SK-N-MC (cell line): ENCODE measurements around the gene PLXNC1.

Experiments used
- DNase-seq: peaks from one replicate; pipeline ENCODE4 v3.0.0-alpha.2; 2011; ENCODE audit warnings: low read depth, low spot score
- H3K27ac ChIP-seq: fragments of 200-600 bp; sonication (generic); 2 replicates; pipeline ENCODE4 v1.5.1; 2016; ENCODE audit warnings: mixed run types
- H3K36me3 ChIP-seq: fragments of 200-600 bp; sonication (generic); 2 replicates; pipeline ENCODE4 v1.6.1; 2017; ENCODE audit warnings: antibody characterized with exemption, low read length, mixed read lengths; ENCODE audit not compliant: insufficient read depth
- H3K4me3 ChIP-seq: fragments of 200-600 bp; sonication (generic); 2 replicates; pipeline ENCODE4 v1.5.1; 2016
- H3K9ac ChIP-seq: fragments of 200-600 bp; sonication (generic); 2 replicates; pipeline ENCODE4 v1.8.0; 2017; ENCODE audit warnings: mixed run types, mixed read lengths; ENCODE audit not compliant: insufficient read length
- H3K9me3 ChIP-seq: fragments of 200-600 bp; sonication (generic); 2 replicates; pipeline ENCODE4 v1.6.1; 2017; ENCODE audit warnings: low read depth, mild to moderate bottlenecking, antibody characterized with exemption, low read length, moderate library complexity, mixed read lengths
- EZH2 ChIP-seq: fragments of 200-600 bp; sonication (generic); IDR thresholded peaks from one replicate; pipeline ENCODE4 v1.6.1; 2017; ENCODE audit warnings: antibody characterized with exemption
- FOXP2 ChIP-seq: optimal IDR thresholded peaks from 2 replicates; pipeline ENCODE3; 2011; ENCODE audit warnings: mild to moderate bottlenecking, moderate library complexity; ENCODE audit not compliant: insufficient read depth; ENCODE audit errors: extremely low read length, control extremely low read depth
- POLR2AphosphoS5 ChIP-seq: IDR thresholded peaks from 2 replicates; pipeline ENCODE4 v1.6.1; 2012; ENCODE audit warnings: mild to moderate bottlenecking, low read depth, low read length, borderline replicate concordance

PLXNC1 gene

DNA sequence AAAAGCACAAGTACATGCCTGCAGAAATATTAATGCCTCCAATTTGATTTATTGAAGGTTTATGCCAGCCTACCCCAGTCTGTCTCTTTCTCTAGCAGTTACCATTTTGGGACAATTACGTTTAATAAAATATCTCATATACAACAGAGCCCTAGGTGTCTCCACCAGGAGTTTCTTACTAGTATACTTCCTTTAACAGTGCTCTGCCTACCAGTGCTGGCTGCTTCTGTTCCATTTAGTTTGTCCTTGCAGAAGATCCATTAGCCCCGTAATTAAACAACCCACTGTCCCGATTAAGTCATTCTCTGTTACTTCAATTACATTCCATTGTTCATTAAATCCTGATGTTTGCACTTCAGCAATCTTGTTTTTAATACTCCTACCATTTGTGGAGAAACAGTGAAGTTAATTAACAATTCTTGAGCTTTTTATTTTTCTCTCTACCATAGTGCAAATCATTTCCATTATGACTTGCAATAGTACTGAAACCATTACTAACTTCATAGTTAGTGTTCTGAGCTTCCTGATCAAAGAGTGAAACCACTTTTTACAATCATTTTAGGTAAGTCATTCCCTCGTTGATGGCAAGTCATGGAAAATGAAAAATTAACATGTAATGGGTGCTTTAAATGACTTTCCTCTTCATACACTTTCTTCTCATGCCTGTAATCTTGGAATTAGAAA, 121.1 kb downstream of the PLXNC1 start:
- H3K27ac ChIP-seq, result no peak overlapping the region
- no peaks in the 10 kb centered on the region for H3K36me3 ChIP-seq
- no peak overlapping the region for H3K9ac ChIP-seq
- H3K9me3 ChIP-seq, result no peaks in the 10 kb centered on the region
- TF ChIP-seq POLR2AphosphoS5 (no peak), FOXP2 (no peak), EZH2 (no peak)
- no peak overlapping the region for H3K4me3 ChIP-seq
- no peak for DNase-seq

DNA sequence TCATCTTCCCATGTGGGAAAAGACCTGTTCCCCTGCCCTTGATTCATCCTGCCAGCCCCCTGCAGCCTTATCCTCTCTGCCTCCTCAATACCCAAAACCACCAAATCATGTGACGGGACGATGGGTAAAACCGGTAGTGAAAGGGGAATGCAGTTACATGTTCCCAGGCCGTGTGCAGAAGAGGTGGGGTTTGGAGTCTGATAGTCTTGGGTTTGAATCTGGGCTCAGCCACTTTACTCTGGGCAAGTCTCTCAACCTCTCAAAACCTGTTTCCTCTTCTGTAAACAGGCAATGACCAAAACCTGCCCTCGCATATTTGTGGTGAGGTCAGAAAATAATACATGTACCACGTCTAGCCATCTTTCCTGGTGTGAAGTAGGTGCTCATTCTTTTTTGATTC, 123.0 kb downstream of the PLXNC1 start:
- no peak overlapping the region for H3K9ac ChIP-seq
- H3K4me3 ChIP-seq, result no peak overlapping the region
- H3K36me3 ChIP-seq, result no peaks in the 10 kb centered on the region
- no peak overlapping the region for H3K27ac ChIP-seq
- no peak for DNase-seq
- no peaks in the 10 kb centered on the region for H3K9me3 ChIP-seq
- TF ChIP-seq FOXP2 (no peak), EZH2 (no peak), POLR2AphosphoS5 (no peak)

- no peak for DNase-seq
- Histone ChIP-seq H3K4me3 (no peak overlapping the region), H3K36me3 (no peaks in the 10 kb centered on the region), H3K9me3 (no peaks in the 10 kb centered on the region), H3K9ac (no peak overlapping the region), H3K27ac (no peak overlapping the region)
- TF ChIP-seq EZH2, result no peak
- TF ChIP-seq POLR2AphosphoS5, result no peak
- no peak for TF ChIP-seq FOXP2
These were observed 123.9 kb downstream of the PLXNC1 start for GRCh38 chr12:94272280-94272679.

- Histone ChIP-seq H3K9ac (no peak overlapping the region), H3K27ac (no peak overlapping the region), H3K4me3 (no peak overlapping the region), H3K36me3 (no peaks in the 10 kb centered on the region), H3K9me3 (no peaks in the 10 kb centered on the region)
- TF ChIP-seq POLR2AphosphoS5 (no peak), EZH2 (no peak), FOXP2 (no peak)
- no peak for DNase-seq
These were observed 124.9 kb downstream of the PLXNC1 start for GRCh38 chr12:94273272-94273671.

DNA sequence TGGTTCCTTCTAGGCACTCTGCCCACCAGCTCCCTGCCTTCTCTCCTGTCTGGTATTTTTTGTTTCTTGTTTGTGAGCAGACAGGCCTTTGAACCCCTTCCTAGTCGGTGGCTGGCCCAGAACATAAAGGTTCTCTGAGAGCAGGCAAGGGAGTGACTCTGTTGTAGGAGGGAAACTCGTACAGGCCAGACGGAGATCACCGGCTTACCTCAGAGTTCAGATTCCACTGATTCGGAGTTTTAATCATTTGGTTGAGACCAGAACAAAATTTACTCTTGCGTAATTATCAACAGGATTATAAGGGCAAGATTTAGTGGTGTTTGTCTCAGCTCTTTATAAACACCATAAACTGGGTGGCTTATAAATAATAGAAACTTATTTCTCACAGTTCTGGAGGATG, 128.3 kb downstream of the PLXNC1 start:
- TF ChIP-seq POLR2AphosphoS5 (no peak), EZH2 (no peak), FOXP2 (no peak)
- no peak overlapping the region for H3K4me3 ChIP-seq
- DNase-seq, result no peak
- H3K9ac ChIP-seq, result no peak overlapping the region
- H3K9me3 ChIP-seq, result no peaks in the 10 kb centered on the region
- no peaks in the 10 kb centered on the region for H3K36me3 ChIP-seq
- no peak overlapping the region for H3K27ac ChIP-seq

DNA sequence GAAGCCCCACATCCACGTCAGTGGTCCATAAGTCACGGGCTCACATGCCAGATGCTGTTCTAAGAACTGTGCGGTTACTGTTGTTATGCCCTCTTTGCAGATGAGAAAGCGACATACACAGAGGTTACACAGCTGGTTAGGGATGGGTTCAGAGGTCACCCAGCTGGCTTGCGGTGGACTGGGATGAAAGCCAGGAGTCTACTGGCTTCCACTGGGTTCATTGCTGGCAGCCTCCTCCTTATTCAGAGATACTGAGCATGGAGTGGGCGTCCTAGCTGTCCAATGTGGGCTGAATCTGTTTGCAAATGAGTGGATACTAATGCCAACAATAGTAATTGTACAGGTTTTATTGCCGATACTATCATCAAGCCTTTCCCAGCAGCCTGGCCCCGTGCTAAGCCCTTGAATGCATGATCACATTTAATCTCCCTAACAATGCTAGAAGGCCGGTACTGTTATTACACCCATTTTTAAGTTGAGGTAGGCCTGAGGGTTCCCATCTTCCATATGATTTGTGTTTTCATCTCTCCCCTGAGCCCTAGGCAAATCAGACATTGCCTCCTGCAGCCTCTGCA, 129.1 kb downstream of the PLXNC1 start:
- H3K4me3 ChIP-seq, result no peak overlapping the region
- H3K27ac ChIP-seq, result no peak overlapping the region
- no peaks in the 10 kb centered on the region for H3K9me3 ChIP-seq
- no peak overlapping the region for H3K9ac ChIP-seq
- H3K36me3 ChIP-seq, result no peaks in the 10 kb centered on the region
- DNase-seq, result no peak
- TF ChIP-seq POLR2AphosphoS5 (no peak), EZH2 (no peak), FOXP2 (no peak)

- H3K27ac ChIP-seq, result no peak overlapping the region
- no peak for TF ChIP-seq EZH2
- no peak for TF ChIP-seq POLR2AphosphoS5
- TF ChIP-seq FOXP2, result no peak
- no peak for DNase-seq
- no peak overlapping the region for H3K9ac ChIP-seq
- no peaks in the 10 kb centered on the region for H3K9me3 ChIP-seq
- no peak overlapping the region for H3K4me3 ChIP-seq
- H3K36me3 ChIP-seq, result no peaks in the 10 kb centered on the region
These were observed 131.7 kb downstream of the PLXNC1 start for GRCh38 chr12:94280063-94280462.

GRCh38 chr12:94282675-94283074, 134.3 kb downstream of the PLXNC1 start:
- H3K9ac ChIP-seq, result no peak overlapping the region
- H3K36me3 ChIP-seq, result no peaks in the 10 kb centered on the region
- H3K4me3 ChIP-seq, result no peak overlapping the region
- no peak overlapping the region for H3K27ac ChIP-seq
- TF ChIP-seq POLR2AphosphoS5, result no peak
- H3K9me3 ChIP-seq, result no peaks in the 10 kb centered on the region
- DNase-seq, result no peak

DNA sequence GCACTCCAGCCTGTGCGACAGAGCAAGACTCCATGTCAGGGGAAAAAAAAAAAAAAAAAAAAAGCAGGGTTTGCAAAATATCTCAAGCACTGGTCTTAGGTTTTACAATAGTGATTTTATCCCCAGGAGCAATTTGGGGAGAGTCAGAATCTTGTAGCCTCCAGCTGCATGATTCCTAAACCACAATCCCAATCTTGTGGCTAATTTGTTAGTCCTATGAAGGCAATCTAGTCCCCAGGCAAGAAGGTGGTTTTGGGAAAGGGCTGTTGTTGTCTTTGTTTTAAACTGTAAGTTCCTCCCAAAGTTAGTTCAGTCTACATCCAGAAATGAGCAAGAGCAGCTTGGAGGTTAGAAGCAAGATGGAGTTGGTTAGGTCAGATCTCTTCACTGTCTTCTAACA, 135.7 kb downstream of the PLXNC1 start:
- no peaks in the 10 kb centered on the region for H3K36me3 ChIP-seq
- no peak for TF ChIP-seq FOXP2
- H3K4me3 ChIP-seq, result no peak overlapping the region
- H3K9ac ChIP-seq, result no peak overlapping the region
- DNase-seq, result no peak
- no peak overlapping the region for H3K27ac ChIP-seq
- no peaks in the 10 kb centered on the region for H3K9me3 ChIP-seq
